ENCODE measurements around the gene RTN4R. TPM values are rescaled to one million over a fixed set of nuclear protein-coding genes. Genes with fewer than 3 reads are reported as not detected.
A peak's percentile ranks its signal among the peaks of the same experiment; 100 is the strongest.
"Not testable (repeated sequence)": the region's sequence is repeated elsewhere in the genome, so short reads cannot be mapped to it uniquely, and the experiment has no call there.

The RTN4R gene
- total RNA-seq, 2 donors from 2014 or later: 0.48 to 0.78 TPM

- no peak for ATAC-seq
- peaks cover 0 to 10% of the 10 kb centered on the region in 2 donors for H3K4me1 Mint-ChIP-seq (ENCODE audit: low read depth in 2 of 2)
- no peaks in the 10 kb centered on the region for H3K9me3 Mint-ChIP-seq
- H3K36me3 Mint-ChIP-seq: no peaks in the 10 kb centered on the region
- H3K4me3 Mint-ChIP-seq: peak overlapping the region; percentile 75
- H3K27me3 Mint-ChIP-seq: peaks cover 0 to 9% of the 10 kb centered on the region in 2 donors
- H3K27ac Mint-ChIP-seq: no peak overlapping the region
- DNase-seq (ENCODE audit: low spot score): no peak
Observed at GRCh38 chr22:20298110-20298802, 30.1 kb upstream of the RTN4R start.

GRCh38 chr22:20297414-20298109, 29.4 kb upstream of the RTN4R start:
- no peak overlapping the region for H3K27ac Mint-ChIP-seq
- peak overlapping the region; percentile 75 for H3K4me3 Mint-ChIP-seq
- DNase-seq (ENCODE audit: low spot score): no peak

GRCh38 chr22:20296598-20296997, 28.5 kb upstream of the RTN4R start:
- no peak overlapping the region for H3K4me3 Mint-ChIP-seq
- H3K36me3 Mint-ChIP-seq: no peaks in the 10 kb centered on the region

More at GRCh38 chr22:20297414-20298109, 29.4 kb upstream of the RTN4R start:
- H3K9me3 Mint-ChIP-seq: no peaks in the 10 kb centered on the region
- peaks cover 0 to 7% of the 10 kb centered on the region in 2 donors for H3K27me3 Mint-ChIP-seq
- H3K36me3 Mint-ChIP-seq: no peaks in the 10 kb centered on the region
- H3K4me1 Mint-ChIP-seq (ENCODE audit: low read depth in 2 of 2): peaks cover 0 to 10% of the 10 kb centered on the region in 2 donors
- ATAC-seq: no peak

GRCh38 chr22:20295262-20296064, 27.3 kb upstream of the RTN4R start:
- Mint-ChIP-seq H3K27me3 (no peaks in the 10 kb centered on the region), H3K36me3 (no peaks in the 10 kb centered on the region), H3K4me3 (no peak overlapping the region), H3K4me1 (ENCODE audit: low read depth in 2 of 2) (peaks cover 0 to 10% of the 10 kb centered on the region in 2 donors), H3K27ac (no peak overlapping the region), H3K9me3 (no peaks in the 10 kb centered on the region)
- ATAC-seq: no peak
- DNase-seq (ENCODE audit: low spot score): no peak

More at GRCh38 chr22:20296598-20296997, 28.5 kb upstream of the RTN4R start:
- H3K27me3 Mint-ChIP-seq: peaks cover 0 to 5% of the 10 kb centered on the region in 2 donors
- peaks cover 0 to 10% of the 10 kb centered on the region in 2 donors for H3K4me1 Mint-ChIP-seq (ENCODE audit: low read depth in 2 of 2)
- no peaks in the 10 kb centered on the region for H3K9me3 Mint-ChIP-seq
- no peak overlapping the region for H3K27ac Mint-ChIP-seq
- ATAC-seq: no peak
- no peak for DNase-seq (ENCODE audit: low spot score)

- no peak overlapping the region for H3K4me3 Mint-ChIP-seq
- H3K4me1 Mint-ChIP-seq (ENCODE audit: low read depth in 2 of 2): peaks cover 0 to 4% of the 10 kb centered on the region in 2 donors
- ATAC-seq (no peak), DNase-seq (ENCODE audit: low spot score) (no peak)
- no peaks in the 10 kb centered on the region for H3K36me3 Mint-ChIP-seq
- H3K27me3 Mint-ChIP-seq: no peaks in the 10 kb centered on the region
- H3K9me3 Mint-ChIP-seq: no peaks in the 10 kb centered on the region
- H3K27ac Mint-ChIP-seq: no peak overlapping the region
Observed at GRCh38 chr22:20292673-20293232, 24.6 kb upstream of the RTN4R start.

- no peak for ATAC-seq
- Mint-ChIP-seq H3K36me3 (no peaks in the 10 kb centered on the region), H3K27me3 (no peaks in the 10 kb centered on the region)
Observed at GRCh38 chr22:20292108-20292507, 24.0 kb upstream of the RTN4R start.

GRCh38 chr22:20291604-20292063, 23.5 kb upstream of the RTN4R start:
- no peaks in the 10 kb centered on the region for H3K4me1 Mint-ChIP-seq (ENCODE audit: low read depth in 2 of 2)
- no peaks in the 10 kb centered on the region for H3K36me3 Mint-ChIP-seq
- no peak overlapping the region for H3K4me3 Mint-ChIP-seq
- no peak for ATAC-seq
- DNase-seq (ENCODE audit: low spot score): no peak
- H3K9me3 Mint-ChIP-seq: no peaks in the 10 kb centered on the region
- H3K27ac Mint-ChIP-seq: no peak overlapping the region
- peaks cover 0 to 2% of the 10 kb centered on the region in 2 donors for H3K27me3 Mint-ChIP-seq

More at GRCh38 chr22:20292108-20292507, 24.0 kb upstream of the RTN4R start:
- no peak for DNase-seq (ENCODE audit: low spot score)
- Mint-ChIP-seq H3K9me3 (no peaks in the 10 kb centered on the region), H3K4me1 (ENCODE audit: low read depth in 2 of 2) (no peaks in the 10 kb centered on the region), H3K27ac (no peak overlapping the region), H3K4me3 (no peak overlapping the region)

GRCh38 chr22:20291249-20291586, 23.1 kb upstream of the RTN4R start:
- DNase-seq (ENCODE audit: low spot score): no peak
- no peaks in the 10 kb centered on the region for H3K36me3 Mint-ChIP-seq
- ATAC-seq: no peak
- peaks cover 0 to 2% of the 10 kb centered on the region in 2 donors for H3K27me3 Mint-ChIP-seq
- H3K4me1 Mint-ChIP-seq (ENCODE audit: low read depth in 2 of 2): no peaks in the 10 kb centered on the region
- H3K4me3 Mint-ChIP-seq: no peak overlapping the region
- H3K9me3 Mint-ChIP-seq: no peaks in the 10 kb centered on the region
- no peak overlapping the region for H3K27ac Mint-ChIP-seq

- Mint-ChIP-seq H3K4me3 (no peak overlapping the region), H3K27me3 (peaks cover 0 to 2% of the 10 kb centered on the region in 2 donors), H3K36me3 (no peaks in the 10 kb centered on the region), H3K9me3 (no peaks in the 10 kb centered on the region), H3K4me1 (ENCODE audit: low read depth in 2 of 2) (no peaks in the 10 kb centered on the region), H3K27ac (no peak overlapping the region)
- no peak for ATAC-seq
- DNase-seq (ENCODE audit: low spot score): no peak
Observed at GRCh38 chr22:20290578-20291248, 22.6 kb upstream of the RTN4R start.

- no peak overlapping the region for H3K4me3 Mint-ChIP-seq
- ATAC-seq (no peak), DNase-seq (ENCODE audit: low spot score) (no peak)
- H3K4me1 Mint-ChIP-seq (ENCODE audit: low read depth in 2 of 2): no peaks in the 10 kb centered on the region
- peaks cover 0 to 2% of the 10 kb centered on the region in 2 donors for H3K27me3 Mint-ChIP-seq
- H3K27ac Mint-ChIP-seq: no peak overlapping the region
- no peaks in the 10 kb centered on the region for H3K9me3 Mint-ChIP-seq
- H3K36me3 Mint-ChIP-seq: no peaks in the 10 kb centered on the region
Observed at GRCh38 chr22:20290045-20290392, 21.9 kb upstream of the RTN4R start.

- H3K4me1 Mint-ChIP-seq (ENCODE audit: low read depth in 2 of 2); ATAC-seq; H3K36me3 Mint-ChIP-seq; H3K4me3 Mint-ChIP-seq; H3K27ac Mint-ChIP-seq; DNase-seq (ENCODE audit: low spot score); H3K27me3 Mint-ChIP-seq; H3K9me3 Mint-ChIP-seq: not testable (repeated sequence)
Observed at GRCh38 chr22:20289182-20290044, 21.3 kb upstream of the RTN4R start.

GRCh38 chr22:20286784-20287423, 18.8 kb upstream of the RTN4R start:
- H3K4me1 Mint-ChIP-seq (ENCODE audit: low read depth in 2 of 2); H3K4me3 Mint-ChIP-seq; ATAC-seq; H3K27ac Mint-ChIP-seq; H3K36me3 Mint-ChIP-seq; H3K9me3 Mint-ChIP-seq; H3K27me3 Mint-ChIP-seq; DNase-seq (ENCODE audit: low spot score): not testable (repeated sequence)
